ENCODE measurements around the gene VPS26C.

Gene VPS26C

GRCh38 chr21:37253991-37254390, 13.1 kb downstream of the VPS26C start:
- no peak for TF ChIP-seq TOX (CRISPR knock-in tag; IDR thresholded peaks at IDR 0.05; ENCODE audit: borderline replicate concordance)
- no peak for TF ChIP-seq SNAI2 (CRISPR knock-in tag; IDR thresholded peaks at IDR 0.05)
- no peak for TF ChIP-seq BACH2 (CRISPR knock-in tag; IDR thresholded peaks at IDR 0.05; ENCODE audit: borderline replicate concordance)
- TF ChIP-seq GLIS3 (CRISPR knock-in tag; IDR thresholded peaks at IDR 0.05): no peak
- no peak for ATAC-seq

GRCh38 chr21:37251294-37251634, 15.9 kb downstream of the VPS26C start:
- no peak for TF ChIP-seq TCF4 (CRISPR knock-in tag; IDR thresholded peaks at IDR 0.05; ENCODE audit: borderline replicate concordance)
- no peak for TF ChIP-seq OSR1 (CRISPR knock-in tag; IDR thresholded peaks at IDR 0.05)
- no peak for TF ChIP-seq ZFP3 (CRISPR knock-in tag; IDR thresholded peaks at IDR 0.05)
- TF ChIP-seq CSDC2 (CRISPR knock-in tag; IDR thresholded peaks at IDR 0.05): no peak
- TF ChIP-seq SNAI2 (CRISPR knock-in tag; IDR thresholded peaks at IDR 0.05): no peak
- no peak for TF ChIP-seq PATZ1 (CRISPR knock-in tag; IDR thresholded peaks at IDR 0.05; ENCODE audit: borderline replicate concordance)
- TF ChIP-seq ISL1 (CRISPR knock-in tag; IDR thresholded peaks at IDR 0.05): no peak
- no peak for TF ChIP-seq ESRRG (CRISPR knock-in tag; IDR thresholded peaks at IDR 0.05)
- no peak for TF ChIP-seq ZNF8 (CRISPR knock-in tag; IDR thresholded peaks at IDR 0.05)
- TF ChIP-seq GLIS3 (CRISPR knock-in tag; IDR thresholded peaks at IDR 0.05): no peak
- TF ChIP-seq ZNF70 (CRISPR knock-in tag; IDR thresholded peaks at IDR 0.05): no peak
- no peak for TF ChIP-seq CREB5 (CRISPR knock-in tag; IDR thresholded peaks at IDR 0.05; ENCODE audit: low read depth)
- no peak for TF ChIP-seq RARB (CRISPR knock-in tag; IDR thresholded peaks at IDR 0.05)
- no peak for TF ChIP-seq BACH2 (CRISPR knock-in tag; IDR thresholded peaks at IDR 0.05; ENCODE audit: borderline replicate concordance)
- TF ChIP-seq PPARA (CRISPR knock-in tag; IDR thresholded peaks at IDR 0.05; ENCODE audit: borderline replicate concordance): no peak
- ATAC-seq: no peak

- TF ChIP-seq ZC3H10 (CRISPR knock-in tag; IDR thresholded peaks at IDR 0.05) (no peak), PPARA (CRISPR knock-in tag; IDR thresholded peaks at IDR 0.05; ENCODE audit: borderline replicate concordance) (no peak), ZNF8 (CRISPR knock-in tag; IDR thresholded peaks at IDR 0.05) (no peak), RARB (CRISPR knock-in tag; IDR thresholded peaks at IDR 0.05) (no peak), BACH2 (CRISPR knock-in tag; IDR thresholded peaks at IDR 0.05; ENCODE audit: borderline replicate concordance) (no peak), ISL1 (CRISPR knock-in tag; IDR thresholded peaks at IDR 0.05) (no peak), TOX (CRISPR knock-in tag; IDR thresholded peaks at IDR 0.05; ENCODE audit: borderline replicate concordance) (no peak), TSHZ2 (CRISPR knock-in tag; IDR thresholded peaks at IDR 0.05) (no peak)
- ATAC-seq: no peak
Measured at GRCh38 chr21:37249112-37249904, 17.8 kb downstream of the VPS26C start.

- no peak for TF ChIP-seq SNAI2 (CRISPR knock-in tag; IDR thresholded peaks at IDR 0.05)
- no peak for TF ChIP-seq BACH2 (CRISPR knock-in tag; IDR thresholded peaks at IDR 0.05; ENCODE audit: borderline replicate concordance)
- TF ChIP-seq ISL1 (CRISPR knock-in tag; IDR thresholded peaks at IDR 0.05): no peak
- TF ChIP-seq ZNF8 (CRISPR knock-in tag; IDR thresholded peaks at IDR 0.05): no peak
- no peak for TF ChIP-seq TOX (CRISPR knock-in tag; IDR thresholded peaks at IDR 0.05; ENCODE audit: borderline replicate concordance)
- ATAC-seq: no peak
Measured at GRCh38 chr21:37248298-37248697, 18.8 kb downstream of the VPS26C start.

GRCh38 chr21:37245151-37245550, 22.0 kb downstream of the VPS26C start:
- ATAC-seq: no peak

More at GRCh38 chr21:37245151-37245550, 22.0 kb downstream of the VPS26C start:
- no peak for TF ChIP-seq SNAI2 (CRISPR knock-in tag; IDR thresholded peaks at IDR 0.05)
- no peak for TF ChIP-seq BACH2 (CRISPR knock-in tag; IDR thresholded peaks at IDR 0.05; ENCODE audit: borderline replicate concordance)
- no peak for TF ChIP-seq ISL1 (CRISPR knock-in tag; IDR thresholded peaks at IDR 0.05)
- TF ChIP-seq TSHZ2 (CRISPR knock-in tag; IDR thresholded peaks at IDR 0.05): no peak
- no peak for TF ChIP-seq OSR1 (CRISPR knock-in tag; IDR thresholded peaks at IDR 0.05)
- no peak for TF ChIP-seq TOX (CRISPR knock-in tag; IDR thresholded peaks at IDR 0.05; ENCODE audit: borderline replicate concordance)
- no peak for TF ChIP-seq ZNF565 (CRISPR knock-in tag; conservative IDR thresholded peaks at IDR 0.05; ENCODE audit: low read depth)
- TF ChIP-seq ZNF8 (CRISPR knock-in tag; IDR thresholded peaks at IDR 0.05): no peak
- TF ChIP-seq ZFP3 (CRISPR knock-in tag; IDR thresholded peaks at IDR 0.05): no peak
- TF ChIP-seq CSDC2 (CRISPR knock-in tag; IDR thresholded peaks at IDR 0.05): no peak
